ENCODE results near the gene SLC35D2. TPM values are rescaled to one million over a fixed set of nuclear protein-coding genes. Genes with fewer than 3 reads are reported as not detected.

Gene SLC35D2
- total RNA-seq, 1 experiment from 2014 or later, result 32.5 TPM

DNA sequence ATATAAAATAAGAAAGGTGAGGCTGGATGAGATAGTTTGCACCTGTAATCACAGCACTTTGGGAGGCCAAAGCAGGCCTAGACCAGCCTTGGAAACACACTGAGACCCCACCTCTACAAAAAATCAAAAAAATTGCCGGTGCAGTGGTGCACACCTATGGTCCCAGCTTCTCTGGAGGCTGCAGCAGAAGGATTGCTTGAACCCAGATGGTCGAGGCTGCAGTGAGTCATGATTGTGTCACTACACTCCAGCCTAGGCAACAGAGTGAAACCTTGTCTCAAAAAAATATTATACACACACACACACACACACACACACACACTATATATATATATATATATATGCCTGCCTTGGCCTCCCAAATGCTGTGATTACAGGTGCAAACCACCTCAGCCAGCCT is 1.3 kb downstream of the SLC35D2 start:
- ChIA-PET POLR2A (interaction anchor here (0.7 to 1.7 kb wide), 2 partner anchors 11 to 13 kb away, joined by 3 read pairs; no protein-coding TSS in a partner anchor), RAD21 (ENCODE audit: low non-redundant PET in 1 of 2, low total read pairs in 2 of 2, uncharacterized antibody in 2 of 2, unreplicated experiment in 2 of 2) (interaction anchor here in 1 of 2 experiments (0.7 to 1.5 kb wide), 2 partner anchors 37 to 55 kb away, joined by 4 read pairs; no protein-coding TSS in a partner anchor), CTCF (no interaction called here)
- H2AFZ ChIP-seq (ENCODE audit: low read depth, low read length, poor library complexity, severe bottlenecking), result no peak overlapping the region
- TF ChIP-seq POLR2AphosphoS5 (IDR thresholded peaks at IDR 0.05; ENCODE audit: low read depth, low read length) (no peak), EZH2 (IDR thresholded peaks at IDR 0.05) (no peak), FOSL1 (IDR thresholded peaks at IDR 0.05; ENCODE audit: low read depth) (peak; percentile 82), ELF1 (IDR thresholded peaks at IDR 0.05; ENCODE audit: borderline replicate concordance, low read depth) (no peak), CEBPB (IDR thresholded peaks at IDR 0.05; ENCODE audit: low read depth) (peak; percentile 56), CBX3 (IDR thresholded peaks at IDR 0.05; ENCODE audit: low read depth) (no peak), EZH2phosphoT487 (IDR thresholded peaks at IDR 0.05; ENCODE audit: borderline replicate concordance) (no peak)
- TF ChIP-seq, protein P1, sequence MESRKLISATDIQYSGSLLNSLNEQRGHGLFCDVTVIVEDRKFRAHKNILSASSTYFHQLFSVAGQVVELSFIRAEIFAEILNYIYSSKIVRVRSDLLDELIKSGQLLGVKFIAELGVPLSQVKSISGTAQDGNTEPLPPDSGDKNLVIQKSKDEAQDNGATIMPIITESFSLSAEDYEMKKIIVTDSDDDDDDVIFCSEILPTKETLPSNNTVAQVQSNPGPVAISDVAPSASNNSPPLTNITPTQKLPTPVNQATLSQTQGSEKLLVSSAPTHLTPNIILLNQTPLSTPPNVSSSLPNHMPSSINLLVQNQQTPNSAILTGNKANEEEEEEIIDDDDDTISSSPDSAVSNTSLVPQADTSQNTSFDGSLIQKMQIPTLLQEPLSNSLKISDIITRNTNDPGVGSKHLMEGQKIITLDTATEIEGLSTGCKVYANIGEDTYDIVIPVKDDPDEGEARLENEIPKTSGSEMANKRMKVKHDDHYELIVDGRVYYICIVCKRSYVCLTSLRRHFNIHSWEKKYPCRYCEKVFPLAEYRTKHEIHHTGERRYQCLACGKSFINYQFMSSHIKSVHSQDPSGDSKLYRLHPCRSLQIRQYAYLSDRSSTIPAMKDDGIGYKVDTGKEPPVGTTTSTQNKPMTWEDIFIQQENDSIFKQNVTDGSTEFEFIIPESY (IDR thresholded peaks at IDR 0.05; ENCODE audit: extremely low read depth, insufficient replicate concordance, low read length), result no peak
- TF ChIP-seq, protein P2, sequence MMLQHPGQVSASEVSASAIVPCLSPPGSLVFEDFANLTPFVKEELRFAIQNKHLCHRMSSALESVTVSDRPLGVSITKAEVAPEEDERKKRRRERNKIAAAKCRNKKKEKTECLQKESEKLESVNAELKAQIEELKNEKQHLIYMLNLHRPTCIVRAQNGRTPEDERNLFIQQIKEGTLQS (IDR thresholded peaks at IDR 0.05), result no peak
- intact Hi-C loops (cut with micrococcal nuclease), result loop anchor here (5.0 kb wide), 1 partner anchor 40 kb away; no protein-coding TSS in a partner anchor
- H4K20me1 ChIP-seq (ENCODE audit: insufficient read depth), result no peaks in the 10 kb centered on the region
- peak; percentile 35 for DNase-seq (ENCODE audit: low read depth, low spot score)
- peak overlapping the region; percentile 95 for H3K4me2 ChIP-seq (ENCODE audit: low read length)
- H3K27ac ChIP-seq (ENCODE audit: low read depth, low read length), result no peak overlapping the region
- no peaks in the 10 kb centered on the region for H3K9me2 ChIP-seq (ENCODE audit: insufficient read depth)
- peak overlapping the region; percentile 74; the same call in 1 of the 2 replicates for H3K9ac ChIP-seq (ENCODE audit: low read length)
- peaks cover 38 to 58% of the 10 kb centered on the region in 2 experiments for H3K4me1 ChIP-seq (ENCODE audit: control insufficient read depth in 1 of 2, insufficient read depth in 2 of 2, low read length in 2 of 2)
- no peaks in the 10 kb centered on the region for H3K27me3 ChIP-seq (ENCODE audit: insufficient read depth, low read length)
- peaks cover 0 to 7% of the 10 kb centered on the region in 2 experiments; a peak in 1 of 4 replicates for H3K36me3 ChIP-seq (ENCODE audit: control insufficient read depth in 1 of 2, insufficient read depth in 2 of 2, low read length in 2 of 2)
- ATAC-seq, result no peak
- H3K79me2 ChIP-seq (ENCODE audit: insufficient read depth, low read length), result peaks cover 36% of the 10 kb centered on the region
- BruUV-seq (replicated peaks), result no TSS peak
- peak overlapping the region; percentile 59 to 71 for H3K4me3 ChIP-seq (replicated peaks in 1 of 2; ENCODE audit: low read depth in 1 of 2, low read length in 2 of 2)
- no peaks in the 10 kb centered on the region for H3K9me3 ChIP-seq (ENCODE audit: control insufficient read depth in 1 of 2, insufficient read depth in 1 of 2, low read depth in 1 of 2, low read length in 2 of 2)
